IPS-18a (cell line): ENCODE measurements around the gene RBPJ.
"Not testable (repeated sequence)": the region's sequence is repeated elsewhere in the genome, so short reads cannot be mapped to it uniquely, and the experiment has no call there.

Source experiments
- H3K27ac ChIP-seq: one replicate; pipeline ENCODE4 v1.5.1; 2013; ENCODE audit warnings: low read length
- H3K27me3 ChIP-seq: one replicate; pipeline ENCODE4 v1.6.1; 2013; ENCODE audit warnings: mild to moderate bottlenecking, low read length; ENCODE audit not compliant: control insufficient read depth, insufficient read depth
- H3K36me3 ChIP-seq: one replicate; pipeline ENCODE4 v1.6.1; 2013; ENCODE audit warnings: low read depth, low read length; ENCODE audit not compliant: control insufficient read depth
- H3K4me1 ChIP-seq: one replicate; pipeline ENCODE4 v1.6.1; 2013; ENCODE audit warnings: low read depth, low read length; ENCODE audit not compliant: control insufficient read depth
- H3K4me3 ChIP-seq: one replicate; pipeline ENCODE4 v1.5.1; 2013; ENCODE audit warnings: low read length
- H3K9ac ChIP-seq: one replicate; pipeline ENCODE4 v1.6.1; 2013; ENCODE audit warnings: mild to moderate bottlenecking, low read length, moderate library complexity
- H3K9me3 ChIP-seq: one replicate; pipeline ENCODE4 v1.6.1; 2013; ENCODE audit warnings: low read depth, low read length; ENCODE audit not compliant: control insufficient read depth

RBPJ gene

GRCh38 chr4:26303008-26303407 is 17.8 kb upstream of the RBPJ start:
- Histone ChIP-seq H3K4me1 (peaks cover 29% of the 10 kb centered on the region), H3K27me3 (no peaks in the 10 kb centered on the region), H3K4me3 (no peak overlapping the region), H3K9ac (no peak overlapping the region), H3K9me3 (no peaks in the 10 kb centered on the region), H3K27ac (no peak overlapping the region), H3K36me3 (no peaks in the 10 kb centered on the region)

- Histone ChIP-seq H3K4me1 (no peaks in the 10 kb centered on the region), H3K9me3 (no peaks in the 10 kb centered on the region), H3K9ac (no peak overlapping the region), H3K4me3 (no peak overlapping the region), H3K27me3 (no peaks in the 10 kb centered on the region), H3K27ac (no peak overlapping the region), H3K36me3 (no peaks in the 10 kb centered on the region)
These were observed 13.6 kb upstream of the RBPJ start for GRCh38 chr4:26307037-26307800.

GRCh38 chr4:26308568-26308967 is 12.2 kb upstream of the RBPJ start:
- H3K4me3 ChIP-seq, result no peak overlapping the region
- H3K27me3 ChIP-seq, result no peaks in the 10 kb centered on the region
- no peaks in the 10 kb centered on the region for H3K9me3 ChIP-seq
- no peak overlapping the region for H3K27ac ChIP-seq
- H3K4me1 ChIP-seq, result no peaks in the 10 kb centered on the region
- no peak overlapping the region for H3K9ac ChIP-seq
- H3K36me3 ChIP-seq, result no peaks in the 10 kb centered on the region

DNA sequence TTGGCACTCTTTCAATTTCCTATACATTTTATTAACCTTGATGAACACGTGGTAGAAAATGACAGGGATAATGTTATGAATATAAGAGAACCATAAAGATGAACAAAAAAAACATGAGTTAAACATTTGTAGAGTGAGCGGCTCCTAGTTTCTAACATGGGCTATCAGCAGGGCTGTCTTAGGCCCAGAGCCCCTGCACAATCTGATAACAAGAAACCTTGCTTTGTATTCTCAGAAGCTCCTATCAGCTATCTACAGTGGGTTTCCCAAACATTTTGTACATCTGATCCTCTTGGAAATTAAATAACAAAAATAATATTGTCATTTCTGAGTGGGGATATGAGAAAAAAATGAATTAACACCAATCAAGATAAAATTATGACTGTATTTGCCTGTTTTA is 10.6 kb upstream of the RBPJ start:
- Histone ChIP-seq H3K4me3 (no peak overlapping the region), H3K27me3 (no peaks in the 10 kb centered on the region), H3K27ac (no peak overlapping the region), H3K9ac (no peak overlapping the region), H3K9me3 (no peaks in the 10 kb centered on the region), H3K36me3 (no peaks in the 10 kb centered on the region), H3K4me1 (no peaks in the 10 kb centered on the region)

DNA sequence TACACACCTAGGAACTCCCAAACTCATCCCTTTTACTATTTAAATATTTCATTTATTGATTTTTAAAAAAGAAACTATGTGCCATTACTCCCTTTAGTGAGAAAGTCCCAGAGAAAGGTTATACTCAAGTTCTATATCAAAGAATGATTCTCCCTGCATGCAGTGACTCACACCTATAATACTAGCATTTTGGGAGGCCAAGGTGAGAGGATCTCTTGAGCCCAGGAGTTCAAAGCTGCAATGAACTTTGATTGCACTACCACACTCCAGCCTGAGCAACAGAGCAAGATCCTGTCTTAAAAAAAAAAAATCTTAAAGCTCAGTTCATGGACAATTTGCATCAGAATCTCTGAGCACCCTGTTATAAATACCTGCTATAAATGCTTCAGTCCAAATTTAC is 9.2 kb upstream of the RBPJ start:
- H3K27ac ChIP-seq, result no peak overlapping the region
- no peaks in the 10 kb centered on the region for H3K9me3 ChIP-seq
- no peak overlapping the region for H3K4me3 ChIP-seq
- H3K4me1 ChIP-seq, result no peaks in the 10 kb centered on the region
- no peak overlapping the region for H3K9ac ChIP-seq
- no peaks in the 10 kb centered on the region for H3K27me3 ChIP-seq
- H3K36me3 ChIP-seq, result no peaks in the 10 kb centered on the region

DNA sequence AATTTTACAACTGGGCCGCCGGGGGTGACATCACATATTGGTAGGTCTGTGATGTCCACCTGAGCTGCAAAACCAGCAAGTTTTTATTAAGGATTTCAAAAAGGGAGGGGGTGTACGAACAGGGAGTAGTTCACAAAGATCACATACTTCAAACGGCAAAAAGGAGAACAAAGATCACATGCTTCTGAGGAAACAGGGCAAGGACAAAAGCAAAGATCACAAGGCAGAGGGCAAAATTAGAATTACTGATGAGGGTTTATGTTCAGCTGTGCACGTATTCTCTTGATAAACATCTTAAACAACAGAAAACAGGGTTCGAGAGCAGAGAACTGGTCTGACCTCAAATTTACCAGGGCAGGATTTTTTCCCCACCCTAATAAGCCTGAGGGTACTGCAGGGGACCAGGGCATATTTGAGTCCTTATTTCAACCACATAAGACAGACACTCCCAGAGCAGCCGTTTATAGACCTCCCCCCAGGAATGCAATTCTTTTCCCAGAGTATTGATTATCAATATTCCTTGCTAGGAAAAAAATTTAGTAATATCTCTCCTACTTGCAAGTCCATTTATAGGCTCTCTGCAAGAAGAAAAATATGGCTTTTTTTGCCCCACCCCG is 5.4 kb upstream of the RBPJ start:
- H3K27me3 ChIP-seq, H3K36me3 ChIP-seq, H3K9ac ChIP-seq, H3K4me1 ChIP-seq, H3K9me3 ChIP-seq, H3K27ac ChIP-seq, H3K4me3 ChIP-seq: not testable (repeated sequence)

DNA sequence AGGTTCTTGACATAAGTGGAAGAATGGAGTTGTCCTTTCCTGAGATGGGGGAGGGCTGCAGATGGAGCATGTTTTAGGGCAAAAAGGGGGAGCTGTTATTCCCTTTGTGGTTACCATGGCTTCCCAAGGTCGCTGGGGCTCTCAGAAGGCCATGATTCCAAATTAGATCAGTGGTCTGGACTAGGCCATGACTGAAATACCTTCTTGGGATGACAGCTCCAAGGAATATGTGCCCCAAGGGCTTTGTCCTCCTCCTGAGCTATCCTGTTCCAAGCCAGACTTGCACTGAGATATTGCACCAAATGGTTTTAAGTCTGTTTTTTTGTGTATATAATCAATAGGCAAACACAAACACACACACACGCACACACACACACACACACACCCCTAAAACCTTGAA is 3.0 kb upstream of the RBPJ start:
- Histone ChIP-seq H3K4me1 (peaks cover 2% of the 10 kb centered on the region), H3K36me3 (no peaks in the 10 kb centered on the region), H3K27me3 (no peaks in the 10 kb centered on the region), H3K4me3 (no peak overlapping the region), H3K9ac (no peak overlapping the region), H3K27ac (no peak overlapping the region), H3K9me3 (no peaks in the 10 kb centered on the region)

GRCh38 chr4:26319467-26319948 is 1.3 kb upstream of the RBPJ start:
- peaks cover 15% of the 10 kb centered on the region for H3K4me1 ChIP-seq
- no peaks in the 10 kb centered on the region for H3K36me3 ChIP-seq
- H3K9me3 ChIP-seq, result no peaks in the 10 kb centered on the region
- no peaks in the 10 kb centered on the region for H3K27me3 ChIP-seq
- peak overlapping the region; percentile 85 for H3K9ac ChIP-seq
- H3K27ac ChIP-seq, result peak overlapping the region; percentile 61
- peak overlapping the region; percentile 83 for H3K4me3 ChIP-seq

DNA sequence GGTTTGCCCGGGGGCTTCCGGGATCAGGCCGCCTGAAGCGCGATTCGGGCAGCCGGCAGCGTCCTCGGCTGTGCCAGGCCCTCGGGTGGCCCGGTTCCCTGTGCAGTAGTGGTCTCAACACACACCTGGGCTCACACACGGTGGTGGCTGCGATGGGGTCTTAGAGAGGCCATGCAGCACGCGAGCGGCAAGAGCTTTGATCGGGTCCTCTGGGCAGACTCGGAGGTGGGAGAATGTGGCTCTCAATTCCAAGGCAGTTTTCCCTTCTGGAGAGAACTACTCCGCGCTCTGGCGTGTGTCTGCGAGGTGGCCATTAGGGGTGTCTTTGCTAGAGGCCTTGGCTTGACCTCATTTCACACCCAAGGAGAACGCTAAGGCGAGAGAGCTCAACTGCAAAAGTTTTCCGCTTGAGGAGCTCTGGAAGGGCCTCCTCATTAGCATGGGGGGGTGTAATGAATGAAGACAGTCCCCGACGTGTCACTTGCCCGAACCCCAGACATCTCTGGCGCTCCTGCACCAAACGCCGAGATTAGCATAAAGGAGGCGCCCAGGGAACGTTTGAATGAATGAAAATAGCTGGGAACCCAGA is 771 bp upstream of the RBPJ start:
- peak overlapping the region; percentile 61 for H3K27ac ChIP-seq
- H3K4me1 ChIP-seq, result peaks cover 15% of the 10 kb centered on the region
- H3K9ac ChIP-seq, result peak overlapping the region; percentile 85
- H3K4me3 ChIP-seq, result peak overlapping the region; percentile 83
- H3K27me3 ChIP-seq, result no peaks in the 10 kb centered on the region
- H3K9me3 ChIP-seq, result no peaks in the 10 kb centered on the region
- no peaks in the 10 kb centered on the region for H3K36me3 ChIP-seq

DNA sequence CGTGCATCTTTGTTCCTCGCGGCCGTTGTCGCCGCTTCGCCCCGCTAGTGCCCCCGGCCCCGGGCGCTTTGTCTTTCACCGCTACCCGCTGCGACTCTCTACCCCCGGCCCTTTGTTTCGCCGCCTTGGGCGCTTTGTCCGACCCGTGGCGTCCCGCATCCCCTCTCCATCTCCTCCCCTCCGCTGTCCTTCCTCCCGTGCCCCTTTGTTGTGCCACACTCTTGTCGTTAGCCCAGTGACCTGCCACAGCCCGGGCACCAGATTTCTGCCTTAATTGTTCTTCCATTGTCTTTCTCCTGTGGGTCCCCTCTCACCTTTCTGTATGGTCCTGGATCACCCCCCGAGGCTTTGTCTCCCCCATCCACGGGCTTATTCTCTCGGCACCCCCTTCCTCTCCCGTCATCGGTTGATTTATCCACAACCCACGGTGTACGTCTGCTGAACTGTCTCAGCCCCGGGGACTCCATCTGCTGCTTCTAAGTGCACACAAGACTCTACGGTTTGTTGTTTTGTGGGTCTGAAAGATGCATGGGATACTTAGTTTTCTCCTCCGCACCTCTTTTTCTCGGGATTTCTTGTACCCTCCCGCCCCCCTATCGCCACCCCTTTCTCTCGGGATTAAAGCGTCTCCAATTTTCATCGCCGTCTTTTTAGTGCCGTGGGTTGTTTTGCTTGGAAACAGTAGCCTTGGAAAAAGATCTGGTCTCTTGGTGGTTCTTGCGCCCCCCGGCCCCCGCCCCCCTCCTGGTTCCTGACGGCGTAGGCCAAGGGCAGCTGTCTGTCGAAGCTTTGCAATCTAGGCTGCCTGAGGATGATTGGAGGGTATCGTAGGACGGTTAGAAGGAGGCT is 783 bp downstream of the RBPJ start:
- Histone ChIP-seq H3K27ac (peak overlapping the region; percentile 87), H3K9me3 (no peaks in the 10 kb centered on the region), H3K9ac (peak overlapping the region; percentile 96), H3K36me3 (no peaks in the 10 kb centered on the region), H3K27me3 (no peaks in the 10 kb centered on the region), H3K4me1 (peaks cover 15% of the 10 kb centered on the region), H3K4me3 (peak overlapping the region; percentile 99)

DNA sequence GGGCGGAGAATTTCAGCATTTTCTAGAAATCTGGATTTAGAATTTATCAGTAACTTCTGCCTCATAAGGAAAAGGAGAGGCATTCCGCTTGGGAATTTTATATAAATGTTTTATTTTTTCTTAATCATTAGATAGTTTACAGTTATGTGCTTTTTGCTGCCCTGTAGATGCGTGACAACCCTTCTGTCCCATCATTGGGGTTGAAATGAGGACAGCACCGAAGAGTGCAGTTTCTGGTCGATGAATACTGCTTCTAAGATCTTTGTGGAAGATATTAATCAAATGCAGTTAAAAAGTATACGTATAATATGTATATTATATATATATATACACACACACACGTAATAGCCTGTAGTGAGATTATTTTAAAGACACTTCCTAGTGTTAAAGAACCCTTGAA is 1.5 kb downstream of the RBPJ start:
- H3K27ac ChIP-seq, result no peak overlapping the region
- peak overlapping the region; percentile 99 for H3K4me3 ChIP-seq
- H3K27me3 ChIP-seq, result no peaks in the 10 kb centered on the region
- peaks cover 15% of the 10 kb centered on the region for H3K4me1 ChIP-seq
- no peaks in the 10 kb centered on the region for H3K9me3 ChIP-seq
- H3K9ac ChIP-seq, result peak overlapping the region; percentile 96
- no peaks in the 10 kb centered on the region for H3K36me3 ChIP-seq
